K562 (cell line): ENCODE measurements around the gene SOWAHD. TPM values are rescaled to one million over a fixed set of nuclear protein-coding genes. Genes with fewer than 3 reads are reported as not detected.

Experiments
- BHLHE40 ChIP-seq: IDR thresholded peaks from 2 replicates; pipeline ENCODE4 v1.6.1; 2011; ENCODE audit warnings: low read length, improper control_type of control experiment
- BRD4 ChIP-seq: fragments of 200-600 bp; sonication (generic); IDR thresholded peaks from 2 replicates; pipeline ENCODE4 v1.6.1; 2017; ENCODE audit warnings: inconsistent platforms
- CBX1 ChIP-seq: sonication (generic); IDR thresholded peaks from 2 replicates; pipeline ENCODE4 v1.6.1; 2016; ENCODE audit warnings: antibody characterized with exemption, low read depth, mild to moderate bottlenecking
- CHD1 ChIP-seq: fragments of 200-600 bp; sonication (generic); IDR thresholded peaks from one replicate; pipeline ENCODE4 v1.6.1; 2012; ENCODE audit warnings: mild to moderate bottlenecking, moderate library complexity, low read length, inconsistent platforms
- NRF1 ChIP-seq, 2 experiments: fragments of 450-650 bp; IDR thresholded peaks in 1 of 2; conservative IDR thresholded peaks in 1 of 2; 2 replicates each; pipeline ENCODE4 v1.6.1; 2014; ENCODE audit warnings: mild to moderate bottlenecking in 2 of 2
- TAF1 ChIP-seq: IDR thresholded peaks from 2 replicates; pipeline ENCODE4 v1.6.1; 2011; ENCODE audit warnings: mild to moderate bottlenecking, low read length, moderate library complexity; ENCODE audit not compliant: insufficient read depth, control insufficient read depth, severe bottlenecking; ENCODE audit errors: extremely low read depth
- ZNF766 ChIP-seq: fragments of 200-800 bp; sonication (Bioruptor generic); conservative IDR thresholded peaks from 2 replicates; pipeline ENCODE4 v1.6.1; 2016; ENCODE audit warnings: missing genetic modification characterization, missing compliant biosample characterization
- polyA plus RNA-seq, 8 experiments: library from polyadenylated mRNA; depleted of rRNA in 4 of 8; stranded (reverse) in 5 of 8; unstranded in 3 of 8; fragments of >200 nt; fragmentation: Nextera tagmentation in 2 of 8; fragmentation: Illumina TruSeq in 1 of 8; extraction: Ambion mirVana in 2 of 8; extraction: Trizol in 1 of 8; gene quantifications; 2 replicates each; pipeline versions ENCODE4 v1.2.1 to v1.2.3, GENCODE V29; 2011 to 2014; ENCODE audit warnings: inconsistent platforms in 1 of 8, missing spikeins in 1 of 8
- total RNA-seq, 7 experiments: library from RNA; depleted of rRNA in 6 of 7; stranded (reverse); fragments of >200 nt in 6 of 7; fragmentation: Illumina TruSeq in 2 of 7; extraction: Trizol in 2 of 7; gene quantifications; 2 replicates each; pipeline versions ENCODE4 v1.2.1 to v1.2.3, GENCODE V29; 2011 to 2021; ENCODE audit warnings: low replicate concordance in 1 of 7
- TF ChIP-seq, protein P1 (sequence below): fragments of 450-650 bp; IDR thresholded peaks from 2 replicates; pipeline ENCODE4 v1.6.1; 2016
- TF ChIP-seq, protein P2 (sequence below): fragments of 450-650 bp; IDR thresholded peaks from 2 replicates; pipeline ENCODE4 v1.6.1; 2016; ENCODE audit warnings: mild to moderate bottlenecking, moderate library complexity
- TF ChIP-seq, protein P3 (sequence below): fragments of 150-350 bp; IDR thresholded peaks from 2 replicates; pipeline ENCODE4 v1.6.1; 2014; ENCODE audit warnings: low read depth, mild to moderate bottlenecking, low read length, borderline replicate concordance

Gene SOWAHD
- total and polyA plus RNA-seq, 9 of the 15 experiments (the other 6 are each of a cell fraction or from before 2014, with no cell fraction given) = 0.13 to 0.29 TPM; not detected in 7

DNA sequence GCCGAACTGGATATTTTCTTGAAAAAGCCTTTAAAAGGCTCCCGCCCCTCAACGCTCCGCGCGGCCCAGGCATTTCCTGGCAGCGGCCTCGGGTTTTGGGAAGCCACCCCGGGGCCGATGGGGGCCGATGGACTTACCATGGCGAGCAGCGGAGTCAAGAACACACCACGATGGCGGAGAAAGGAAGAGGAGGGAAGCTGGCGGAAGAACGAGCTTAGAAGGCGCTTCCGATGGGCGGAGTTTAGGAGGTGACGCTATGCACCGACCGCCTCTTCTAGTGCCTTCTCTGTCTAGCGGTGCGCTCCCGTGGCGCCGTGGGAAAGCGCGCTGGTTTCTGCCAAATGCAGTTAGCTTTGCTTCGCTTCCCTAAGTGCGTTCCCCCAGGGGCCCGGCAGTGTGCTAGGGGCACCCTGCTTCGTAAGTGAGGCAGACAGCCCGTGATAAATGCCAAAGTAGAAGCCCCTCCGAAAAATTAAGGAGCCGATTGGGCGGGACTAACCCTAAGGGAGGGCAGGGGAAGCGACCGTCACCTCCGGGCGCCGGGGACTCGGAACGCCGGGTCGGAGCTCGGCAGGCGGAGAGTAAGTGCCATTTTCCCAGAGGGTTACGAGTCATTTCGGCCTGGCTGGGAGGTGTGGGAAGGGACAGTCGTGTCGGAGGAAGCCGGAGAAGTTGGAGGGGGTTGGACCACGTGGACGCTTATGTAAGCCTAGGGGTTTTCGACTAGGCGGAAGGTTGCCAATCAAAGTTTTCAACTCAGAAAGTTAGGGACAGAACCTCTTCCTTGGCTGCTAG is 33.2 kb downstream of the SOWAHD start, which contains the start of gene RPL39 (continued):
- TF ChIP-seq NRF1 (conservative IDR thresholded peaks at IDR 0.05 in 1 of 2, IDR thresholded peaks at IDR 0.05 in 1 of 2) (peak in 1 of 2 experiments; percentile 44; a peak in 2 of 4 replicates), TAF1 (peak; percentile 90), CHD1 (no peak), BHLHE40 (peak; percentile 16; the same call in 1 of the 2 replicates), CBX1 (0 out of 2 replicates have a peak, but pooled peaks have one; percentile 24), ZNF766 (CRISPR knock-in tag) (0 out of 2 replicates have a peak, but pooled peaks have one; percentile 38), BRD4 (peak; percentile 86; the same call in 1 of the 2 replicates)
- TF ChIP-seq, protein P1, sequence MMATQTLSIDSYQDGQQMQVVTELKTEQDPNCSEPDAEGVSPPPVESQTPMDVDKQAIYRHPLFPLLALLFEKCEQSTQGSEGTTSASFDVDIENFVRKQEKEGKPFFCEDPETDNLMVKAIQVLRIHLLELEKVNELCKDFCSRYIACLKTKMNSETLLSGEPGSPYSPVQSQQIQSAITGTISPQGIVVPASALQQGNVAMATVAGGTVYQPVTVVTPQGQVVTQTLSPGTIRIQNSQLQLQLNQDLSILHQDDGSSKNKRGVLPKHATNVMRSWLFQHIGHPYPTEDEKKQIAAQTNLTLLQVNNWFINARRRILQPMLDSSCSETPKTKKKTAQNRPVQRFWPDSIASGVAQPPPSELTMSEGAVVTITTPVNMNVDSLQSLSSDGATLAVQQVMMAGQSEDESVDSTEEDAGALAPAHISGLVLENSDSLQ = peak; percentile 69
- TF ChIP-seq, protein P2, sequence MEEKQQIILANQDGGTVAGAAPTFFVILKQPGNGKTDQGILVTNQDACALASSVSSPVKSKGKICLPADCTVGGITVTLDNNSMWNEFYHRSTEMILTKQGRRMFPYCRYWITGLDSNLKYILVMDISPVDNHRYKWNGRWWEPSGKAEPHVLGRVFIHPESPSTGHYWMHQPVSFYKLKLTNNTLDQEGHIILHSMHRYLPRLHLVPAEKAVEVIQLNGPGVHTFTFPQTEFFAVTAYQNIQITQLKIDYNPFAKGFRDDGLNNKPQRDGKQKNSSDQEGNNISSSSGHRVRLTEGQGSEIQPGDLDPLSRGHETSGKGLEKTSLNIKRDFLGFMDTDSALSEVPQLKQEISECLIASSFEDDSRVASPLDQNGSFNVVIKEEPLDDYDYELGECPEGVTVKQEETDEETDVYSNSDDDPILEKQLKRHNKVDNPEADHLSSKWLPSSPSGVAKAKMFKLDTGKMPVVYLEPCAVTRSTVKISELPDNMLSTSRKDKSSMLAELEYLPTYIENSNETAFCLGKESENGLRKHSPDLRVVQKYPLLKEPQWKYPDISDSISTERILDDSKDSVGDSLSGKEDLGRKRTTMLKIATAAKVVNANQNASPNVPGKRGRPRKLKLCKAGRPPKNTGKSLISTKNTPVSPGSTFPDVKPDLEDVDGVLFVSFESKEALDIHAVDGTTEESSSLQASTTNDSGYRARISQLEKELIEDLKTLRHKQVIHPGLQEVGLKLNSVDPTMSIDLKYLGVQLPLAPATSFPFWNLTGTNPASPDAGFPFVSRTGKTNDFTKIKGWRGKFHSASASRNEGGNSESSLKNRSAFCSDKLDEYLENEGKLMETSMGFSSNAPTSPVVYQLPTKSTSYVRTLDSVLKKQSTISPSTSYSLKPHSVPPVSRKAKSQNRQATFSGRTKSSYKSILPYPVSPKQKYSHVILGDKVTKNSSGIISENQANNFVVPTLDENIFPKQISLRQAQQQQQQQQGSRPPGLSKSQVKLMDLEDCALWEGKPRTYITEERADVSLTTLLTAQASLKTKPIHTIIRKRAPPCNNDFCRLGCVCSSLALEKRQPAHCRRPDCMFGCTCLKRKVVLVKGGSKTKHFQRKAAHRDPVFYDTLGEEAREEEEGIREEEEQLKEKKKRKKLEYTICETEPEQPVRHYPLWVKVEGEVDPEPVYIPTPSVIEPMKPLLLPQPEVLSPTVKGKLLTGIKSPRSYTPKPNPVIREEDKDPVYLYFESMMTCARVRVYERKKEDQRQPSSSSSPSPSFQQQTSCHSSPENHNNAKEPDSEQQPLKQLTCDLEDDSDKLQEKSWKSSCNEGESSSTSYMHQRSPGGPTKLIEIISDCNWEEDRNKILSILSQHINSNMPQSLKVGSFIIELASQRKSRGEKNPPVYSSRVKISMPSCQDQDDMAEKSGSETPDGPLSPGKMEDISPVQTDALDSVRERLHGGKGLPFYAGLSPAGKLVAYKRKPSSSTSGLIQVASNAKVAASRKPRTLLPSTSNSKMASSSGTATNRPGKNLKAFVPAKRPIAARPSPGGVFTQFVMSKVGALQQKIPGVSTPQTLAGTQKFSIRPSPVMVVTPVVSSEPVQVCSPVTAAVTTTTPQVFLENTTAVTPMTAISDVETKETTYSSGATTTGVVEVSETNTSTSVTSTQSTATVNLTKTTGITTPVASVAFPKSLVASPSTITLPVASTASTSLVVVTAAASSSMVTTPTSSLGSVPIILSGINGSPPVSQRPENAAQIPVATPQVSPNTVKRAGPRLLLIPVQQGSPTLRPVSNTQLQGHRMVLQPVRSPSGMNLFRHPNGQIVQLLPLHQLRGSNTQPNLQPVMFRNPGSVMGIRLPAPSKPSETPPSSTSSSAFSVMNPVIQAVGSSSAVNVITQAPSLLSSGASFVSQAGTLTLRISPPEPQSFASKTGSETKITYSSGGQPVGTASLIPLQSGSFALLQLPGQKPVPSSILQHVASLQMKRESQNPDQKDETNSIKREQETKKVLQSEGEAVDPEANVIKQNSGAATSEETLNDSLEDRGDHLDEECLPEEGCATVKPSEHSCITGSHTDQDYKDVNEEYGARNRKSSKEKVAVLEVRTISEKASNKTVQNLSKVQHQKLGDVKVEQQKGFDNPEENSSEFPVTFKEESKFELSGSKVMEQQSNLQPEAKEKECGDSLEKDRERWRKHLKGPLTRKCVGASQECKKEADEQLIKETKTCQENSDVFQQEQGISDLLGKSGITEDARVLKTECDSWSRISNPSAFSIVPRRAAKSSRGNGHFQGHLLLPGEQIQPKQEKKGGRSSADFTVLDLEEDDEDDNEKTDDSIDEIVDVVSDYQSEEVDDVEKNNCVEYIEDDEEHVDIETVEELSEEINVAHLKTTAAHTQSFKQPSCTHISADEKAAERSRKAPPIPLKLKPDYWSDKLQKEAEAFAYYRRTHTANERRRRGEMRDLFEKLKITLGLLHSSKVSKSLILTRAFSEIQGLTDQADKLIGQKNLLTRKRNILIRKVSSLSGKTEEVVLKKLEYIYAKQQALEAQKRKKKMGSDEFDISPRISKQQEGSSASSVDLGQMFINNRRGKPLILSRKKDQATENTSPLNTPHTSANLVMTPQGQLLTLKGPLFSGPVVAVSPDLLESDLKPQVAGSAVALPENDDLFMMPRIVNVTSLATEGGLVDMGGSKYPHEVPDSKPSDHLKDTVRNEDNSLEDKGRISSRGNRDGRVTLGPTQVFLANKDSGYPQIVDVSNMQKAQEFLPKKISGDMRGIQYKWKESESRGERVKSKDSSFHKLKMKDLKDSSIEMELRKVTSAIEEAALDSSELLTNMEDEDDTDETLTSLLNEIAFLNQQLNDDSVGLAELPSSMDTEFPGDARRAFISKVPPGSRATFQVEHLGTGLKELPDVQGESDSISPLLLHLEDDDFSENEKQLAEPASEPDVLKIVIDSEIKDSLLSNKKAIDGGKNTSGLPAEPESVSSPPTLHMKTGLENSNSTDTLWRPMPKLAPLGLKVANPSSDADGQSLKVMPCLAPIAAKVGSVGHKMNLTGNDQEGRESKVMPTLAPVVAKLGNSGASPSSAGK = peak; percentile 19
- TF ChIP-seq, protein P3, sequence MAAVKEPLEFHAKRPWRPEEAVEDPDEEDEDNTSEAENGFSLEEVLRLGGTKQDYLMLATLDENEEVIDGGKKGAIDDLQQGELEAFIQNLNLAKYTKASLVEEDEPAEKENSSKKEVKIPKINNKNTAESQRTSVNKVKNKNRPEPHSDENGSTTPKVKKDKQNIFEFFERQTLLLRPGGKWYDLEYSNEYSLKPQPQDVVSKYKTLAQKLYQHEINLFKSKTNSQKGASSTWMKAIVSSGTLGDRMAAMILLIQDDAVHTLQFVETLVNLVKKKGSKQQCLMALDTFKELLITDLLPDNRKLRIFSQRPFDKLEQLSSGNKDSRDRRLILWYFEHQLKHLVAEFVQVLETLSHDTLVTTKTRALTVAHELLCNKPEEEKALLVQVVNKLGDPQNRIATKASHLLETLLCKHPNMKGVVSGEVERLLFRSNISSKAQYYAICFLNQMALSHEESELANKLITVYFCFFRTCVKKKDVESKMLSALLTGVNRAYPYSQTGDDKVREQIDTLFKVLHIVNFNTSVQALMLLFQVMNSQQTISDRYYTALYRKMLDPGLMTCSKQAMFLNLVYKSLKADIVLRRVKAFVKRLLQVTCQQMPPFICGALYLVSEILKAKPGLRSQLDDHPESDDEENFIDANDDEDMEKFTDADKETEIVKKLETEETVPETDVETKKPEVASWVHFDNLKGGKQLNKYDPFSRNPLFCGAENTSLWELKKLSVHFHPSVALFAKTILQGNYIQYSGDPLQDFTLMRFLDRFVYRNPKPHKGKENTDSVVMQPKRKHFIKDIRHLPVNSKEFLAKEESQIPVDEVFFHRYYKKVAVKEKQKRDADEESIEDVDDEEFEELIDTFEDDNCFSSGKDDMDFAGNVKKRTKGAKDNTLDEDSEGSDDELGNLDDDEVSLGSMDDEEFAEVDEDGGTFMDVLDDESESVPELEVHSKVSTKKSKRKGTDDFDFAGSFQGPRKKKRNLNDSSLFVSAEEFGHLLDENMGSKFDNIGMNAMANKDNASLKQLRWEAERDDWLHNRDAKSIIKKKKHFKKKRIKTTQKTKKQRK = no peak
